ENCODE data around the gene KLHL42.
A peak's percentile ranks its signal among the peaks of the same experiment; 100 is the strongest.

The KLHL42 gene

DNA sequence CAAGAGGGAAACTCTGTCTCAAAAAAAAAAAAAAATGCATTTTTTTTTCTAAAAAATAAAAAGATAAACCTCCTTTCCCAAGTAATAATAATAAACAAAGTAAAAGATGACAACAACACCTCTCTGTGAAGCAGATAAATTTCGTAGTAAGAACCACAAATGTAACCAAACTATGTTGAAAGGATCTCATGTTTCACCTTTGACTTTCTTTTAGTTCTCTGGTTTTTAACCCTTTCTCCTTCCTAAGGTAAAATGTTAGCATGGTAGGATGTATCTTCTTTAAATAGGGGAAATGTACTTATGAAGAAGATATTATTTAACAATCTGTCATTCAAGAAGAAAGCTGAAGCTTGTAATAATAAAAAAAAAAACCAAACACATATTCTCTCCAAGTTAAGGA lies 1.8 kb upstream of the KLHL42 start:
- TF ChIP-seq, protein P1, sequence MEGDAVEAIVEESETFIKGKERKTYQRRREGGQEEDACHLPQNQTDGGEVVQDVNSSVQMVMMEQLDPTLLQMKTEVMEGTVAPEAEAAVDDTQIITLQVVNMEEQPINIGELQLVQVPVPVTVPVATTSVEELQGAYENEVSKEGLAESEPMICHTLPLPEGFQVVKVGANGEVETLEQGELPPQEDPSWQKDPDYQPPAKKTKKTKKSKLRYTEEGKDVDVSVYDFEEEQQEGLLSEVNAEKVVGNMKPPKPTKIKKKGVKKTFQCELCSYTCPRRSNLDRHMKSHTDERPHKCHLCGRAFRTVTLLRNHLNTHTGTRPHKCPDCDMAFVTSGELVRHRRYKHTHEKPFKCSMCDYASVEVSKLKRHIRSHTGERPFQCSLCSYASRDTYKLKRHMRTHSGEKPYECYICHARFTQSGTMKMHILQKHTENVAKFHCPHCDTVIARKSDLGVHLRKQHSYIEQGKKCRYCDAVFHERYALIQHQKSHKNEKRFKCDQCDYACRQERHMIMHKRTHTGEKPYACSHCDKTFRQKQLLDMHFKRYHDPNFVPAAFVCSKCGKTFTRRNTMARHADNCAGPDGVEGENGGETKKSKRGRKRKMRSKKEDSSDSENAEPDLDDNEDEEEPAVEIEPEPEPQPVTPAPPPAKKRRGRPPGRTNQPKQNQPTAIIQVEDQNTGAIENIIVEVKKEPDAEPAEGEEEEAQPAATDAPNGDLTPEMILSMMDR (IDR thresholded peaks at IDR 0.05; ENCODE audit: low read depth, low read length, missing control alignments) = no peak
- no peak for DNase-seq
- H3K36me3 ChIP-seq (replicated peaks) = no peaks in the 10 kb centered on the region
- H3K4me3 ChIP-seq (ENCODE audit: low read depth, low read length) = no peak overlapping the region
- H3K27me3 ChIP-seq (replicated peaks) = no peaks in the 10 kb centered on the region
- no peak overlapping the region for H3K27ac ChIP-seq
- in situ Hi-C loops (cut with HindIII; ENCODE audit: low pct_ligation_motif_present, low sequenced_read_pairs) = no loop called here

DNA sequence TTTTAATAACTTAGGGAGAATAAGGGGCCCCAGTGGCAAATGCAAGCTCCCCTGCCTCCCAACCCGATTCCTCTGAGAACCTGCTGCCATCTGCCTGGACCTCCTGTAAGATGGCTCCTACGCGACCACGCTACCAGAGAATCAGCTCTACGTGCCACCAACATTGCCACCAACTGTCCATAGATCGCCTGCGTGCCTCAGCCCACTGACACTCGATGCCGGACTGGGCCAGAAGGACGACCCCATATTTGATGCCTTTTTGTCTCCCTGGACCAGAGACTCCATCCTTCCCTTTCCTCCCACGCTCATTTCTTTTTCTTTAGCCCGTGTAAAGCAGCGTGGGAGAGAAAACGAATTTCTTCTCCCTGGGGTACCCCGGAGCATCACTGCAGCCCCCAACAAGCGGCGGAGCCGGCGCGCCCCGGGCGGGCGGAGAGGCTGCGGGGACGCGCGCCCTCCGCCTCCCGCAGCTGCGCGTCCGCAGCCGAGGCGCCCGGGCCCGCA lies 565 bp upstream of the KLHL42 start:
- Histone ChIP-seq H3K4me3 (ENCODE audit: low read depth, low read length) (peak overlapping the region; percentile 82), H3K27ac (peak overlapping the region; percentile 71), H3K27me3 (replicated peaks) (no peaks in the 10 kb centered on the region), H3K36me3 (replicated peaks) (no peaks in the 10 kb centered on the region)
- TF ChIP-seq, protein P1 (IDR thresholded peaks at IDR 0.05; ENCODE audit: low read depth, low read length, missing control alignments) = no peak
- DNase-seq = peak; percentile 4
- in situ Hi-C loops (cut with HindIII; ENCODE audit: low pct_ligation_motif_present, low sequenced_read_pairs) = no loop called here

DNA sequence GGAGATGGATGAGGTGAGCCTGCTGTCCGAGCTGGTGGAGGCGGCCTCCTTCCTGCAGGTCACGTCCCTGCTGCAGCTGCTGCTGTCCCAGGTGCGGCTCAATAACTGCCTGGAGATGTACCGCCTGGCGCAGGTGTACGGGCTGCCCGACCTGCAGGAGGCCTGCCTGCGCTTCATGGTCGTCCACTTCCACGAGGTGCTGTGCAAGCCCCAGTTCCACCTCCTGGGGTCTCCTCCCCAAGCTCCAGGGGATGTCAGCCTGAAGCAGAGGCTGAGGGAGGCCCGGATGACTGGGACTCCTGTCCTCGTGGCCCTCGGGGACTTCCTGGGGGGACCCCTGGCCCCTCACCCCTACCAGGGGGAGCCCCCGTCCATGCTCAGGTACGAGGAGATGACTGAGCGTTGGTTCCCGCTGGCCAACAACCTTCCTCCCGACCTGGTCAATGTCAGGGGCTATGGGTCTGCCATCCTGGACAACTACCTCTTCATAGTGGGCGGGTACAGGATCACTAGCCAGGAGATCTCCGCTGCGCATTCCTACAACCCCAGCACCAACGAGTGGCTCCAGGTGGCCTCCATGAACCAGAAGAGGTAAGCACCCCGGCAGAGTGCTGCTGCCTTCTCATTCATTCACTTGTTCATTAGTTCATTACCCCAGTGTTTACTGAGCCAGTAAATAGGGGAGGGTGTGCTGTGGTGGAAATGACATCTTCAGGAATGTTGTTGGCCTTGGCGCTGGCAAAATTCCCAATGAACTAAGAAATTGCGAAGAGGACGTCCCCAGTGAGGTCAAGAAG lies 777 bp downstream of the KLHL42 start:
- no peaks in the 10 kb centered on the region for H3K27me3 ChIP-seq (replicated peaks)
- H3K36me3 ChIP-seq (replicated peaks) = no peaks in the 10 kb centered on the region
- peak overlapping the region; percentile 82 for H3K4me3 ChIP-seq (ENCODE audit: low read depth, low read length)
- DNase-seq = peak; percentile 27
- peak overlapping the region; percentile 71 for H3K27ac ChIP-seq
- TF ChIP-seq, protein P1 (IDR thresholded peaks at IDR 0.05; ENCODE audit: low read depth, low read length, missing control alignments) = no peak
- in situ Hi-C loops (cut with HindIII; ENCODE audit: low pct_ligation_motif_present, low sequenced_read_pairs) = no loop called here

DNA sequence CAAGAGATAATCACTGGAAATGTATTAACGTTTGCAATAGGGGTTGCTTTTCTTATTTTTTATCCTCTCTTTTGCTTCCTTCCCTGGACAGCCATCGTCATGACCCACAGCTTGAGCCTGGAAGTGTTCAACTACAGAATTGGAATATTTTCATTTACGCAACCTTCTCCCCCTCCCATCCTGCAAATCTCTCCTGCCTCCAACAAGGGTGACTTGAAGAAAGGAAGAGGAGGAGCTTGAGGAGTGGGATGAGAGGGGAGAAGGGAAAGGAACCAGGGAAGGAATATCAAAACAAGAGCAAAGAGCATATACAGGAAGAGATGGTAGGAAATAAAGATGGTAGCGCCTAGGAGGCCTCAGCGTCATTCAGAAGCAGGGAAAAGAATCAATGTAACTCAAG lies 1.6 kb downstream of the KLHL42 start:
- Histone ChIP-seq H3K27ac (peak overlapping the region; percentile 11), H3K36me3 (replicated peaks) (no peaks in the 10 kb centered on the region), H3K4me3 (ENCODE audit: low read depth, low read length) (peak overlapping the region; percentile 82), H3K27me3 (replicated peaks) (no peaks in the 10 kb centered on the region)
- TF ChIP-seq, protein P1 (IDR thresholded peaks at IDR 0.05; ENCODE audit: low read depth, low read length, missing control alignments) = no peak
- DNase-seq = peak; percentile 3
- in situ Hi-C loops (cut with HindIII; ENCODE audit: low pct_ligation_motif_present, low sequenced_read_pairs) = no loop called here

DNA sequence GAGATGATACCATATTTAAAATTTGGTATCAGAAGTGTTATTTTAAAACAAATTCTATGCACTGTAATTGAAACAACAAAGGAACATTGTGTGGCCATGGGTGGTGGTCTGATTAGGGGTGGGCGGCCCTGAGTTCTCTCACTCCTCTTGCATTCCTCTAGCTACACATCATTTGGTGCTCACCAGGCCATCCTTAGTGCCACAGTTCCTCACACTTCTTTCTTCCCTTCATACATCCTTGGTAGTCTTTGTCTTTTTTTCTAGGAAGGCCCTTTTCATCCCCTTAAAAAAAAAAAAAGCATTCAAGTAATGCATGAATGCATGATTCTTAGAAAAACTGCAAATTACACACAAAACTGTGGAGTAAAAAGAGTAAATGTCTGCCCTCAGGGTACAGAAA lies 2.4 kb downstream of the KLHL42 start:
- peak overlapping the region; percentile 11 for H3K27ac ChIP-seq
- H3K36me3 ChIP-seq (replicated peaks) = no peaks in the 10 kb centered on the region
- TF ChIP-seq, protein P1 (IDR thresholded peaks at IDR 0.05; ENCODE audit: low read depth, low read length, missing control alignments) = no peak
- no peak for DNase-seq
- in situ Hi-C loops (cut with HindIII; ENCODE audit: low pct_ligation_motif_present, low sequenced_read_pairs) = no loop called here
- H3K27me3 ChIP-seq (replicated peaks) = no peaks in the 10 kb centered on the region
- no peak overlapping the region for H3K4me3 ChIP-seq (ENCODE audit: low read depth, low read length)

All from brain microvascular endothelial cell (primary cell).